Tibial nerve (tissue), 4 donors: Measurements from ENCODE around the gene FILIP1. TPM values are rescaled to one million over a fixed set of nuclear protein-coding genes. Genes with fewer than 3 reads are reported as not detected.
"Not testable (repeated sequence)": the region's sequence is repeated elsewhere in the genome, so short reads cannot be mapped to it uniquely, and the experiment has no call there.

ENCODE experiments used
- DNase-seq, 2 donors: peaks; one replicate each; pipeline ENCODE4 v3.0.0-alpha.2; 2019; ENCODE audit warnings: low spot score in 2 of 2
- H3K27ac ChIP-seq, 4 donors: fragments of 200-600 bp; sonication (generic) in 3 of 4; one replicate each; pipeline ENCODE4 v1.5.1; 2017 to 2019; ENCODE audit warnings: mild to moderate bottlenecking in 1 of 4
- H3K27me3 ChIP-seq, 2 donors: fragments of 200-600 bp; sonication (generic) in 1 of 2; one replicate each; pipeline versions ENCODE4 v1.5.1 to v1.6.0; 2017 to 2019
- H3K36me3 ChIP-seq, 3 donors: fragments of 200-600 bp; sonication (generic); one replicate each; pipeline ENCODE4 v1.5.1; 2018 to 2019
- H3K4me1 ChIP-seq, 4 donors: fragments of 200-600 bp; sonication (generic) in 3 of 4; one replicate each; pipeline ENCODE4 v1.5.1; 2017 to 2019
- H3K4me3 ChIP-seq, 4 donors: fragments of 200-600 bp; sonication (generic) in 3 of 4; one replicate each; pipeline ENCODE4 v1.5.1; 2017 to 2019; ENCODE audit warnings: mild to moderate bottlenecking in 1 of 4, moderate library complexity in 1 of 4
- H3K9me3 ChIP-seq, 4 donors: fragments of 200-600 bp; sonication (generic) in 3 of 4; one replicate each; pipeline ENCODE4 v1.5.1; 2017 to 2019
- EP300 ChIP-seq, 2 donors: sonication (generic); formaldehyde crosslinking; IDR thresholded peaks; one replicate each; pipeline ENCODE4 v1.6.1; 2017; ENCODE audit warnings: antibody characterized with exemption in 2 of 2, mild to moderate bottlenecking in 1 of 2
- POLR2A ChIP-seq, 2 donors: fragments of 450-650 bp; IDR thresholded peaks; one replicate each; pipeline ENCODE4 v1.6.1; 2017; ENCODE audit warnings: antibody characterized with exemption in 2 of 2, mild to moderate bottlenecking in 2 of 2, moderate library complexity in 2 of 2
- WGBS, 2 donors: methylation state at CpG; one replicate each; pipeline ENCODE4 v1.1.5; 2018; 5-methylcytosine and 5-hydroxymethylcytosine counted together
- total RNA-seq, 4 donors: library from RNA; depleted of rRNA; stranded (reverse); fragments of >200 nt; gene quantifications; one replicate each; pipeline ENCODE4 v1.1.0, GENCODE V29; 2016
- TF ChIP-seq, protein P1 (sequence below), 5 experiments: fragments of 200-600 bp in 3 of 5; fragments of 450-650 bp in 2 of 5; sonication (generic) in 3 of 5; IDR thresholded peaks; one replicate each; pipeline ENCODE4 v1.5.1; 2016 to 2019; ENCODE audit warnings: antibody characterized with exemption in 5 of 5, mild to moderate bottlenecking in 3 of 5, moderate library complexity in 2 of 5

The FILIP1 gene
- total RNA-seq, 4 donors from 2014 or later = 6.0 to 16.3 (median 13.3) TPM

DNA sequence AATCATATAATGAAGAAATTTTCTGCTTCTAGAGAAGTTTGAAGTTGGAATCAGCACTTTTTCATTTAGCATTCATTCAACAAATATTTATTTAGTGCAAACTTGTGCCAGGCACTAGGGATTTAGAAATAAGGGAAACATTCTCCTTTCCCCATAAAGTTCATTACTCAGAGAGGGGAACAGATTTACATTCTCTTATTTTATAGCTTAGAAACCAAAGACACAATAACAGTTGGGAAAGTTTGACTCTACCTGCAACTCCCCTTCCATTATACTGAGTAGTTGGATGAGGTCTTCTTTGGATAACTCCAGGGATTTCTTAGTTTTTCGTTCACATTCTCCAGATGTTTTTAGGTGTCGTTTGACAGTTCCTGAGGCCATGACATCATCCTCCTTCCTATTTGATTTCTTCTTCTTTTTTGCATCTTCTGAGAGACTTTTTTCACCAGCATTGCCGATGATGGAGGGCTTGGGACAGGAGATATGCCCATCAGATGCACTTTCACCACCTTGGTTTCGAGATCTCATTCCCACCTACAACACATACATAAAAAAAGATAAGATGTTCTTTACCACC, 79.1 kb downstream of the FILIP1 start:
- Histone ChIP-seq H3K27ac (no peak overlapping the region), H3K4me3 (no peak overlapping the region), H3K27me3 (no peaks in the 10 kb centered on the region), H3K4me1 (peaks cover 0 to 15% (median 0%) of the 10 kb centered on the region in 4 donors), H3K9me3 (no peaks in the 10 kb centered on the region), H3K36me3 (no peaks in the 10 kb centered on the region)
- 79% methylated on average over 4 of the region's 4 CpGs for WGBS, 2 donors
- TF ChIP-seq EP300 (IDR thresholded peaks at IDR 0.05) (no peak), POLR2A (IDR thresholded peaks at IDR 0.05) (no peak)
- TF ChIP-seq, protein P1, sequence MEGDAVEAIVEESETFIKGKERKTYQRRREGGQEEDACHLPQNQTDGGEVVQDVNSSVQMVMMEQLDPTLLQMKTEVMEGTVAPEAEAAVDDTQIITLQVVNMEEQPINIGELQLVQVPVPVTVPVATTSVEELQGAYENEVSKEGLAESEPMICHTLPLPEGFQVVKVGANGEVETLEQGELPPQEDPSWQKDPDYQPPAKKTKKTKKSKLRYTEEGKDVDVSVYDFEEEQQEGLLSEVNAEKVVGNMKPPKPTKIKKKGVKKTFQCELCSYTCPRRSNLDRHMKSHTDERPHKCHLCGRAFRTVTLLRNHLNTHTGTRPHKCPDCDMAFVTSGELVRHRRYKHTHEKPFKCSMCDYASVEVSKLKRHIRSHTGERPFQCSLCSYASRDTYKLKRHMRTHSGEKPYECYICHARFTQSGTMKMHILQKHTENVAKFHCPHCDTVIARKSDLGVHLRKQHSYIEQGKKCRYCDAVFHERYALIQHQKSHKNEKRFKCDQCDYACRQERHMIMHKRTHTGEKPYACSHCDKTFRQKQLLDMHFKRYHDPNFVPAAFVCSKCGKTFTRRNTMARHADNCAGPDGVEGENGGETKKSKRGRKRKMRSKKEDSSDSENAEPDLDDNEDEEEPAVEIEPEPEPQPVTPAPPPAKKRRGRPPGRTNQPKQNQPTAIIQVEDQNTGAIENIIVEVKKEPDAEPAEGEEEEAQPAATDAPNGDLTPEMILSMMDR (IDR thresholded peaks at IDR 0.05) = no peak
- DNase-seq = no peak

DNA sequence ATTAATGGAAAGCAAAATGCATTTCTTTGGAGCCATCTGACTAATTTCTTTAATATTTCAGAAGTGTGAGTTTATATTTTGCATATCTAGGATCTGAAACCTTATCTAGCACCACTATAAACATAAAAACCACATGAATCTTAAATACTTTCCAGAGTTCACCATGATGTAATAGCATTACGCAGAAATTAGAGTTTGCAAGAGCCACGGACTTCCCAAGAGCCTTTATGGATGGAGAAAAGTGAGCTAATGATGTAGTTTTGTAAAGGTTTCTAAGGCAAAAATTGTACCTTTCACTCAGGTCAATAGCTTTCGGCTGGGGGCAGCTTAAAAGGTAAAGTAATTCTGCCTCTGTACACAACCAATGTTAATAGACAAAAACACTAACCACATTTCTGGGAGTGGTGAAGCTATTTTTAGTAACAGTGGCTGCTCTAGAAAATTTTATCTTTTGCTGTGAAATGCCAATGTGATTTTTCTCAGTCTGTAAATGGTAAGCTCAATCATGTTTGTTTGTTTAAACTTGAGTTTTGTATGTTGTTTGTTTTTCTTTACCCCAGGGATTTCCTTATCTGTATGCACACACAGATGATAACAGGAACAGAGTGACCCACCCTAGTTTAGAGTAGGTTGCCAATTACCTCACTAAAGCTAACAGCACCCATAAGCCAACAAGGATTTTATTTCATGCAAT, 80.5 kb downstream of the FILIP1 start:
- Histone ChIP-seq H3K9me3 (no peaks in the 10 kb centered on the region), H3K4me1 (peaks cover 0 to 15% (median 0%) of the 10 kb centered on the region in 4 donors), H3K27me3 (no peaks in the 10 kb centered on the region), H3K27ac (no peak overlapping the region), H3K4me3 (no peak overlapping the region), H3K36me3 (no peaks in the 10 kb centered on the region)
- WGBS, 2 donors = 58 to 71% methylated on average over 3 of the region's 3 CpGs
- TF ChIP-seq, protein P1 (IDR thresholded peaks at IDR 0.05) = no peak
- TF ChIP-seq EP300 (IDR thresholded peaks at IDR 0.05) (no peak), POLR2A (IDR thresholded peaks at IDR 0.05) (no peak)
- DNase-seq = no peak

- not testable (repeated sequence) for DNase-seq, H3K27me3 ChIP-seq, H3K9me3 ChIP-seq, H3K36me3 ChIP-seq, H3K4me3 ChIP-seq, H3K27ac ChIP-seq
- WGBS, 2 donors = 96 to 100% methylated on average over 2 of the region's 2 CpGs
- H3K4me1 ChIP-seq = peaks cover 0 to 15% (median 0%) of the 10 kb centered on the region in 4 donors
These were observed 83.0 kb downstream of the FILIP1 start for GRCh38 chr6:75410564-75410963.

- Histone ChIP-seq H3K4me3 (no peak overlapping the region), H3K27ac (no peak overlapping the region), H3K4me1 (peaks cover 0 to 15% (median 0%) of the 10 kb centered on the region in 4 donors), H3K36me3 (no peaks in the 10 kb centered on the region), H3K27me3 (no peaks in the 10 kb centered on the region), H3K9me3 (no peaks in the 10 kb centered on the region)
- no peak for TF ChIP-seq POLR2A (IDR thresholded peaks at IDR 0.05)
- no peak for TF ChIP-seq EP300 (IDR thresholded peaks at IDR 0.05)
- TF ChIP-seq, protein P1 (IDR thresholded peaks at IDR 0.05) = no peak
- no peak for DNase-seq
These were observed 83.7 kb downstream of the FILIP1 start for GRCh38 chr6:75409928-75410327.

GRCh38 chr6:75409286-75409685, 84.3 kb downstream of the FILIP1 start:
- WGBS, 2 donors = 62 to 73% methylated on average over 3 of the region's 3 CpGs
- Histone ChIP-seq H3K36me3 (no peaks in the 10 kb centered on the region), H3K4me3 (no peak overlapping the region), H3K9me3 (no peaks in the 10 kb centered on the region), H3K27me3 (no peaks in the 10 kb centered on the region), H3K27ac (no peak overlapping the region), H3K4me1 (peaks cover 0 to 15% (median 0%) of the 10 kb centered on the region in 4 donors)
- TF ChIP-seq POLR2A (IDR thresholded peaks at IDR 0.05) = no peak
- DNase-seq = no peak

DNA sequence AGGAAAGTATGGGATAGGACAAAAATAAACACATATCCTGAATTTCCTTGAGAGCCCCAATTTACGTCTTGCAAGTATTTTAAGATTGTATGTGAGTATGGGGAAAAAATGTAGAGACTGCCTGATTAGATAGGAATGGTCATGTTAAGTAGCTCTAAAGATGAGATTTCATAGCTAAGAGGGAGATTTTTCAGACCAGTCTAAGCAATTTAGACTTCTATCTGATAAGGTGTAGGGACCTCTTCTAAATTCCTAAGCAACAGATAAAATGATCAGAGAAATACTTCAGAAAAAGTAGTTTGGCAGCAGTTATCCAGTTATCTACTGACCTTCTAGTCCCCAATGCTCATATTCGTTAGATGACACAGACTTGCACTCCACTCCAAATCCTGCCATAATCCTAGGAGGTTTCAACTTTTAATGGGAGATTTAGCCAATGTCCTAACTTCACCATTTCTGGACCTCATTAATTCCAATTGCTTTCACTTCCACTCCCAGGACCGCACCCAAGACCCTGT, 90.0 kb downstream of the FILIP1 start:
- Histone ChIP-seq H3K36me3 (no peaks in the 10 kb centered on the region), H3K4me3 (no peak overlapping the region), H3K27me3 (no peaks in the 10 kb centered on the region), H3K27ac (no peak overlapping the region), H3K4me1 (no peaks in the 10 kb centered on the region), H3K9me3 (no peaks in the 10 kb centered on the region)
- DNase-seq = no peak
- TF ChIP-seq EP300 (IDR thresholded peaks at IDR 0.05) (no peak), POLR2A (IDR thresholded peaks at IDR 0.05) (no peak)
- TF ChIP-seq, protein P1 (IDR thresholded peaks at IDR 0.05) = no peak
- 78 to 83% methylated on average over 3 of the region's 3 CpGs for WGBS, 2 donors
